Liver (tissue), 9 donors: ENCODE results near the gene PLD3. TPM values are rescaled to one million over a fixed set of nuclear protein-coding genes. Genes with fewer than 3 reads are reported as not detected.

Experiments used
- DNase-seq: peaks from one replicate; pipeline ENCODE4 v3.0.0-alpha.2; 2017; ENCODE audit warnings: low spot score
- H3K27ac ChIP-seq, 2 donors: one replicate each; pipeline ENCODE4 v1.7.0; 2013; ENCODE audit warnings: inconsistent platforms in 2 of 2, low read length in 2 of 2, control low read depth in 1 of 2, low read depth in 1 of 2, mild to moderate bottlenecking in 1 of 2
- H3K27me3 ChIP-seq, 4 donors: one replicate each; pipeline versions ENCODE4 v1.6.1 to v1.7.0; 2013; ENCODE audit warnings: low read length in 3 of 4, inconsistent platforms in 1 of 4, mild to moderate bottlenecking in 1 of 4, moderate library complexity in 1 of 4; ENCODE audit not compliant: control insufficient read depth in 4 of 4, insufficient read depth in 4 of 4
- H3K36me3 ChIP-seq, 4 donors: one replicate each; pipeline versions ENCODE4 v1.6.1 to v1.7.0; 2013; ENCODE audit warnings: low read length in 3 of 4, mild to moderate bottlenecking in 3 of 4, low read depth in 1 of 4, moderate library complexity in 1 of 4; ENCODE audit not compliant: control insufficient read depth in 4 of 4, insufficient read depth in 3 of 4
- H3K4me1 ChIP-seq, 4 donors: one replicate each; pipeline versions ENCODE4 v1.6.1 to v1.7.0; 2013; ENCODE audit warnings: low read length in 3 of 4, mild to moderate bottlenecking in 3 of 4, moderate library complexity in 1 of 4; ENCODE audit not compliant: control insufficient read depth in 4 of 4, insufficient read depth in 4 of 4
- H3K4me3 ChIP-seq, 3 donors: one replicate each; pipeline versions ENCODE4 v1.6.1 to v1.7.0; 2013; ENCODE audit warnings: low read length in 3 of 3, control low read depth in 1 of 3, low read depth in 1 of 3, mild to moderate bottlenecking in 1 of 3
- H3K9ac ChIP-seq, 2 donors: one replicate each; pipeline ENCODE4 v1.7.0; 2013; ENCODE audit warnings: low read length in 2 of 2, mild to moderate bottlenecking in 2 of 2, moderate library complexity in 2 of 2, control low read depth in 1 of 2, low read depth in 1 of 2
- H3K9me3 ChIP-seq, 4 donors: one replicate each; pipeline versions ENCODE4 v1.6.1 to v1.7.0; 2013; ENCODE audit warnings: low read length in 3 of 4; ENCODE audit not compliant: control insufficient read depth in 4 of 4
- ATF3 ChIP-seq: IDR thresholded peaks from 2 replicates; pipeline ENCODE4 v1.6.1; 2016; ENCODE audit warnings: antibody characterized with exemption
- CTCF ChIP-seq: fragments of 150-350 bp; IDR thresholded peaks from 2 replicates; pipeline ENCODE4 v1.5.1; 2017; ENCODE audit warnings: improper control_type of control experiment, low read depth, low read length; ENCODE audit not compliant: missing input control
- EGR1 ChIP-seq, 2 donors: IDR thresholded peaks; 2 replicates each; pipeline ENCODE4 v1.6.1; 2016 to 2018; ENCODE audit warnings: antibody characterized with exemption in 2 of 2, low read depth in 2 of 2
- FOXA2 ChIP-seq: IDR thresholded peaks from 2 replicates; pipeline ENCODE4 v1.6.1; 2016; ENCODE audit warnings: antibody characterized with exemption
- GABPA ChIP-seq, 2 donors: IDR thresholded peaks in 1 of 2; conservative IDR thresholded peaks in 1 of 2; 2 replicates each; pipeline ENCODE4 v1.6.1; 2016; ENCODE audit warnings: antibody characterized with exemption in 2 of 2, mild to moderate bottlenecking in 1 of 2, moderate library complexity in 1 of 2
- HNF4A ChIP-seq, 2 donors: conservative IDR thresholded peaks; 2 replicates each; pipeline ENCODE4 v1.6.1; 2016; ENCODE audit warnings: antibody characterized with exemption in 2 of 2, mild to moderate bottlenecking in 2 of 2
- HNF4G ChIP-seq: IDR thresholded peaks from 2 replicates; pipeline ENCODE4 v1.6.1; 2016; ENCODE audit warnings: antibody characterized with exemption
- JUND ChIP-seq, 2 donors: IDR thresholded peaks; 2 replicates each; pipeline ENCODE4 v1.6.1; 2016; ENCODE audit warnings: antibody characterized with exemption in 2 of 2
- NR2F2 ChIP-seq: IDR thresholded peaks from 2 replicates; pipeline ENCODE4 v1.6.1; 2016; ENCODE audit warnings: antibody characterized with exemption
- RAD21 ChIP-seq, 2 donors: IDR thresholded peaks; 2 replicates each; pipeline ENCODE4 v1.6.1; 2016; ENCODE audit warnings: antibody characterized with exemption in 2 of 2, mild to moderate bottlenecking in 2 of 2
- SP1 ChIP-seq: IDR thresholded peaks from 2 replicates; pipeline ENCODE4 v1.6.1; 2018; ENCODE audit warnings: antibody characterized with exemption, mild to moderate bottlenecking
- TAF1 ChIP-seq: conservative IDR thresholded peaks from 2 replicates; pipeline ENCODE4 v1.6.1; 2016; ENCODE audit warnings: antibody characterized with exemption, mild to moderate bottlenecking
- YY1 ChIP-seq: IDR thresholded peaks from 2 replicates; pipeline ENCODE4 v1.6.1; 2016; ENCODE audit warnings: antibody characterized with exemption, mild to moderate bottlenecking
- ZBTB33 ChIP-seq: IDR thresholded peaks from 2 replicates; pipeline ENCODE4 v1.6.1; 2016; ENCODE audit warnings: antibody characterized with exemption
- WGBS: extraction: QIAGEN DNeasy Blood & Tissue Kit; methylation state at CpG from one replicate; pipeline ENCODE4 v1.1.7; 2013; 5-methylcytosine and 5-hydroxymethylcytosine counted together
- polyA plus RNA-seq, 2 donors: library from polyadenylated mRNA; stranded (reverse) in 1 of 2; unstranded in 1 of 2; fragments of 200-250 nt in 1 of 2; fragments of >200 nt in 1 of 2; fragmentation: Nextera tagmentation in 1 of 2; extraction: Ambion mirVana in 1 of 2; gene quantifications; one replicate each; pipeline versions ENCODE4 v1.2.1 to v1.2.3, GENCODE V29; 2013 to 2015
- total RNA-seq, 2 donors: library from RNA; depleted of rRNA; stranded (reverse); fragments of >200 nt; gene quantifications; one replicate each; pipeline ENCODE4 v1.2.3, GENCODE V29; 2014
- TF ChIP-seq, protein P1 (sequence below): IDR thresholded peaks from 2 replicates; pipeline ENCODE4 v1.6.1; 2016; ENCODE audit warnings: antibody characterized with exemption
- donor health status: healthy.
- donor health status: healthy.
- donor health status: healthy.
- donor health status: healthy.
- donor health status: healthy.

PLD3 gene
- total and polyA plus RNA-seq, 4 donors = 56.0 to 125 (median 105) TPM

DNA sequence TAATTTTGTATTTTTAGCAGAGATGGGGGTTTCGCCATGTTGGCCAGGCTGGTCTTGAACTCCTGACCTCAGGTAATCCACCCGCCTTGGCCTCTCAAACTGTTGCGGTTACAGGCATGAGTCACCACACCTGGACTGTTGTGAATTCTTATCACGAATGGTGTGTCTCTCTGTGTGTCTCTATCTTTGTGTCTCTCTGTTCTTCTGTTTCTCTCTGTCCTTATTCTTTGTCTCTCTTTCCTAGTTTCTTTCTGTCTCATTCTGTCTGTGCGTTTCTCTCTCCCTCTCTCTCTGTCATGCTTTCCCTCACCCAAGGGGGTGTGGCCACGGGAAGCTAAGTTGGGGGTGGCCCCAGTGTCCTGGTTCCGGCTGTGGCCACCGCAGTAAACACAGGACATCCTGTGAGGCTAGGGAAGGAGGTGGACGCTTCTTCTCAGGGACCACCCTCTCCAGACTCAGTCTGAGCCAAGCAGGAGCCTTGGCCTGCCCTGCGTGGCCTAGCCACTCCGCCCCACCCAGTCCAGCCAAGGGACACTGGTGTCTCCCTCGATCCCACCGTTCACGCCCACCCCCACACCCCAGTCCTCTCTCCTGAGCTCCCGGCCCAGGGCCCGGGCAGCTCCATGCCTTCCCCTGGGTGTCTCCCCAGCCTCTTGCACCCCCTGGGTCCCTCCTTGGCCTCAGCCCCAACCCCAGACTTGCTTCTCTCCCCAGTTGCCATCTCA, 68.6 kb downstream of the PLD3 start:
- WGBS = 64% methylated on average over 16 of the region's 16 CpGs
- Histone ChIP-seq H3K4me3 (no peak overlapping the region), H3K27ac (peak overlapping the region; percentile 52 to 74), H3K27me3 (no peaks in the 10 kb centered on the region), H3K9me3 (no peaks in the 10 kb centered on the region), H3K4me1 (peaks cover 0 to 4% (median 1%) of the 10 kb centered on the region in 4 donors), H3K36me3 (no peaks in the 10 kb centered on the region), H3K9ac (peak overlapping the region in 1 of 2 donors; percentile 6)
- no peak for DNase-seq
- TF ChIP-seq NR2F2 = peak; percentile 28
- TF ChIP-seq RAD21 (IDR thresholded peaks at IDR 0.05) = peak in 1 of 2 donors; percentile 10
- TF ChIP-seq CTCF = no peak
- TF ChIP-seq GABPA (IDR thresholded peaks at IDR 0.05 in 1 of 2, conservative IDR thresholded peaks at IDR 0.05 in 1 of 2) = no peak
- TF ChIP-seq TAF1 = no peak
- TF ChIP-seq, protein P1, sequence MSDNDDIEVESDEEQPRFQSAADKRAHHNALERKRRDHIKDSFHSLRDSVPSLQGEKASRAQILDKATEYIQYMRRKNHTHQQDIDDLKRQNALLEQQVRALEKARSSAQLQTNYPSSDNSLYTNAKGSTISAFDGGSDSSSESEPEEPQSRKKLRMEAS = no peak
- TF ChIP-seq SP1 = peak; percentile 46

- Histone ChIP-seq H3K27ac (peak overlapping the region; percentile 52 to 74), H3K9me3 (no peaks in the 10 kb centered on the region), H3K36me3 (peaks cover 0 to 2% (median under 1%) of the 10 kb centered on the region in 4 donors), H3K4me3 (no peak overlapping the region), H3K9ac (peak overlapping the region in 1 of 2 donors; percentile 6), H3K4me1 (peaks cover 0 to 5% (median 2%) of the 10 kb centered on the region in 4 donors), H3K27me3 (no peaks in the 10 kb centered on the region)
- TF ChIP-seq CTCF = no peak
- TF ChIP-seq EGR1 (IDR thresholded peaks at IDR 0.05; ENCODE audit: low read depth in 2 of 2) = no peak
- no peak for TF ChIP-seq JUND (IDR thresholded peaks at IDR 0.05)
- TF ChIP-seq ATF3 = no peak
- no peak for TF ChIP-seq NR2F2
- TF ChIP-seq HNF4G = no peak
- no peak for TF ChIP-seq YY1
- TF ChIP-seq, protein P1 = no peak
- no peak for TF ChIP-seq GABPA (IDR thresholded peaks at IDR 0.05 in 1 of 2, conservative IDR thresholded peaks at IDR 0.05 in 1 of 2)
- no peak for TF ChIP-seq HNF4A (conservative IDR thresholded peaks at IDR 0.05)
- TF ChIP-seq TAF1 = no peak
- no peak for TF ChIP-seq FOXA2
- TF ChIP-seq RAD21 (IDR thresholded peaks at IDR 0.05) = no peak
- TF ChIP-seq ZBTB33 = no peak
- TF ChIP-seq SP1 = no peak
- 81% methylated on average over 4 of the region's 4 CpGs for WGBS
- DNase-seq = no peak
These were observed 69.1 kb downstream of the PLD3 start for GRCh38 chr19:40417643-40417981.
